SK-N-SH (cell line): ENCODE data around the gene SETSIP. TPM values are rescaled to one million over a fixed set of nuclear protein-coding genes. Genes with fewer than 3 reads are reported as not detected.

Experiments
- CTCF ChIA-PET: fragments of 300-600, 350-600 bp; formaldehyde crosslinking; extraction: SDS; loops from one replicate; lab custom pipeline; 2021; lab: Yijun Ruan, JAX
- POLR2A ChIA-PET: fragments of 350-600 bp; sonication (Branson Sonifier 250); formaldehyde crosslinking; extraction: SDS; loops from one replicate; lab custom pipeline; 2020; ENCODE audit warnings: antibody characterized with exemption, inconsistent platforms; lab: Yijun Ruan, JAX
- DNase-seq: peaks from one replicate; pipeline ENCODE4 v3.0.0; 2012
- H2AFZ ChIP-seq: fragments of 200-600 bp; sonication (generic); 2 replicates; pipeline ENCODE4 v1.8.1; 2016; ENCODE audit warnings: antibody characterized with exemption, mild to moderate bottlenecking, low read depth
- H3F3A ChIP-seq: fragments of 200-600 bp; sonication (generic); replicated peaks from 2 replicates; pipeline ENCODE3; 2016; ENCODE audit warnings: antibody characterized with exemption, mild to moderate bottlenecking; ENCODE audit not compliant: insufficient read depth
- H3K27ac ChIP-seq, 2 experiments: fragments of 200-500 bp in 1 of 2; fragments of 200-600 bp in 1 of 2; sonication (Bioruptor generic) in 1 of 2; sonication (generic), shearing (Covaris generic) in 1 of 2; 2 replicates each; pipeline versions ENCODE4 v1.5.1 to v1.6.1; 2014 to 2016; ENCODE audit warnings: low read depth in 2 of 2, inconsistent platforms in 1 of 2, low read length in 1 of 2, mild to moderate bottlenecking in 1 of 2, mixed read lengths in 1 of 2
- H3K27me3 ChIP-seq: fragments of 200-600 bp; sonication (generic), shearing (Covaris generic); 2 replicates; pipeline ENCODE4 v1.6.1; 2016; ENCODE audit warnings: mixed run types; ENCODE audit not compliant: insufficient read depth
- H3K36me3 ChIP-seq, 2 experiments: fragments of 200-500 bp in 1 of 2; fragments of 200-600 bp in 1 of 2; sonication (Bioruptor generic) in 1 of 2; sonication (generic) in 1 of 2; replicated peaks in 1 of 2; 2 replicates each; pipeline versions ENCODE3 to v1.5.1; 2014 to 2016; ENCODE audit warnings: low read length in 1 of 2, mild to moderate bottlenecking in 1 of 2; ENCODE audit not compliant: insufficient read depth in 2 of 2, control insufficient read depth in 1 of 2
- H3K4me1 ChIP-seq, 2 experiments: fragments of 200-500 bp in 1 of 2; fragments of 200-600 bp in 1 of 2; sonication (Bioruptor generic) in 1 of 2; sonication (generic), shearing (Covaris generic) in 1 of 2; 2 replicates each; pipeline versions ENCODE4 v1.5.1 to v1.6.1; 2014 to 2016; ENCODE audit warnings: low read depth in 1 of 2, low read length in 1 of 2, mixed run types in 1 of 2; ENCODE audit not compliant: insufficient read depth in 2 of 2, control insufficient read depth in 1 of 2
- H3K4me2 ChIP-seq: fragments of 200-600 bp; sonication (generic), shearing (Covaris generic); 2 replicates; pipeline ENCODE4 v1.6.1; 2017; ENCODE audit warnings: mixed run types
- H3K4me3 ChIP-seq, 2 experiments: fragments of 200-500 bp in 1 of 2; fragments of 200-600 bp in 1 of 2; sonication (Bioruptor generic) in 1 of 2; sonication (generic), shearing (Covaris generic) in 1 of 2; 2 replicates each; pipeline versions ENCODE4 v1.5.1 to v1.8.1; 2014 to 2016; ENCODE audit warnings: low read depth in 2 of 2, inconsistent platforms in 1 of 2, low read length in 1 of 2, mild to moderate bottlenecking in 1 of 2, mixed read lengths in 1 of 2, moderate library complexity in 1 of 2
- H3K79me2 ChIP-seq: fragments of 200-600 bp; sonication (generic); 2 replicates; pipeline ENCODE4 v1.8.1; 2017; ENCODE audit warnings: mild to moderate bottlenecking; ENCODE audit not compliant: insufficient read depth
- H3K9ac ChIP-seq: fragments of 200-600 bp; sonication (generic); 2 replicates; pipeline ENCODE4 v1.6.1; 2017; ENCODE audit warnings: mixed run types
- H3K9me2 ChIP-seq: fragments of 200-600 bp; sonication (generic); 2 replicates; pipeline ENCODE4 v1.6.1; 2017; ENCODE audit warnings: mixed run types
- H3K9me3 ChIP-seq: fragments of 200-600 bp; sonication (generic); 2 replicates; pipeline ENCODE4 v1.6.1; 2017; ENCODE audit warnings: mixed run types, mild to moderate bottlenecking, moderate library complexity
- H4K20me1 ChIP-seq: fragments of 200-600 bp; sonication (generic); 2 replicates; pipeline ENCODE4 v1.6.1; 2017; ENCODE audit warnings: mild to moderate bottlenecking, mixed run types; ENCODE audit not compliant: insufficient read depth
- CHD2 ChIP-seq: fragments of 150-350 bp; IDR thresholded peaks from 2 replicates; pipeline ENCODE4 v1.6.1; 2018; ENCODE audit warnings: low read length; ENCODE audit not compliant: partially characterized antibody
- FOSL2 ChIP-seq: IDR thresholded peaks from 2 replicates; pipeline ENCODE4 v1.4.0; 2012; ENCODE audit warnings: low read depth, mild to moderate bottlenecking, moderate library complexity, borderline replicate concordance
- FOXJ3 ChIP-seq: sonication (generic); formaldehyde crosslinking; IDR thresholded peaks from 2 replicates; pipeline ENCODE4 v1.5.1; 2020; ENCODE audit warnings: mild to moderate bottlenecking, missing genetic modification reagents
- MEF2A ChIP-seq: IDR thresholded peaks from 2 replicates; pipeline ENCODE4 v1.4.0; 2012; ENCODE audit warnings: low read depth, borderline replicate concordance
- MXI1 ChIP-seq: IDR thresholded peaks from 2 replicates; pipeline ENCODE4 v1.6.1; 2012; ENCODE audit warnings: mild to moderate bottlenecking, low read depth, low read length, improper control_type of control experiment
- RCOR1 ChIP-seq: fragments of 150-350 bp; IDR thresholded peaks from 2 replicates; pipeline ENCODE4 v1.6.1; 2017; ENCODE audit warnings: antibody characterized with exemption, low read length
- REST ChIP-seq: IDR thresholded peaks from 2 replicates; pipeline ENCODE4 v1.6.1; 2012; ENCODE audit warnings: mild to moderate bottlenecking, low read depth, low read length, moderate library complexity
- RFX5 ChIP-seq: IDR thresholded peaks from 2 replicates; pipeline ENCODE4 v1.6.1; 2012; ENCODE audit warnings: mild to moderate bottlenecking, improper control_type of control experiment, low read length
- RXRA ChIP-seq: IDR thresholded peaks from 2 replicates; pipeline ENCODE4 v1.4.0; 2012; ENCODE audit warnings: low read depth, mild to moderate bottlenecking, borderline replicate concordance
- SIN3A ChIP-seq: IDR thresholded peaks from 2 replicates; pipeline ENCODE4 v1.6.1; 2012; ENCODE audit warnings: low read depth, mild to moderate bottlenecking, low read length, moderate library complexity, borderline replicate concordance
- SMC3 ChIP-seq: IDR thresholded peaks from 2 replicates; pipeline ENCODE4 v1.6.1; 2012; ENCODE audit warnings: low read depth, low read length, improper control_type of control experiment
- TCF12 ChIP-seq: IDR thresholded peaks from 2 replicates; pipeline ENCODE4 v1.4.0; 2012
- TEAD4 ChIP-seq: IDR thresholded peaks from 2 replicates; pipeline ENCODE4 v1.4.0; 2012; ENCODE audit warnings: mild to moderate bottlenecking, borderline replicate concordance; ENCODE audit not compliant: insufficient read depth
- YY1 ChIP-seq: IDR thresholded peaks from 2 replicates; pipeline ENCODE4 v1.4.0; 2012; ENCODE audit warnings: low read depth, mild to moderate bottlenecking
- WGBS: methylation state at CpG from one replicate; pipeline ENCODE4 v1.1.6; 2017; ENCODE audit warnings: low lambda C conversion rate; 5-methylcytosine and 5-hydroxymethylcytosine counted together
- polyA plus RNA-seq, 3 experiments: library from polyadenylated mRNA; depleted of rRNA; stranded (reverse); fragments of >200 nt; gene quantifications; 2 replicates each; pipeline ENCODE4 v1.2.3, GENCODE V29; 2012
- TF ChIP-seq, protein P1 (sequence below): IDR thresholded peaks from 2 replicates; pipeline ENCODE4; 2012
- TF ChIP-seq, protein P2 (sequence below): fragments of 150-350 bp; IDR thresholded peaks from 2 replicates; pipeline ENCODE4 v1.6.1; 2017; ENCODE audit warnings: antibody characterized with exemption, low read length, low read depth, borderline replicate concordance

SETSIP gene
- polyA plus RNA-seq, 1 of the 3 experiments (the other 2 are of a cell fraction) = not detected

- no peaks in the 10 kb centered on the region for H3F3A ChIP-seq
- no peaks in the 10 kb centered on the region for H3K36me3 ChIP-seq
- no peak overlapping the region for H3K4me2 ChIP-seq
- H4K20me1 ChIP-seq = no peaks in the 10 kb centered on the region
- no peak overlapping the region for H3K4me3 ChIP-seq
- no peaks in the 10 kb centered on the region for H3K9me2 ChIP-seq
- ChIA-PET POLR2A (no interaction called here), CTCF (interaction anchor here (1.4 kb wide), 1 partner anchor 248 kb away, joined by 3 read pairs; no protein-coding TSS in a partner anchor)
- 35% methylated on average over 5 of the region's 5 CpGs for WGBS
- H3K4me1 ChIP-seq = no peaks in the 10 kb centered on the region; a peak in 1 of 4 replicates
- no peak for TF ChIP-seq SMC3
- TF ChIP-seq RFX5 = no peak
- TF ChIP-seq MXI1 = no peak
- no peak for TF ChIP-seq SIN3A
- TF ChIP-seq, all 33 proteins: peak for 0
- no peak for DNase-seq
- Histone ChIP-seq H3K79me2 (no peaks in the 10 kb centered on the region), H3K9me3 (no peaks in the 10 kb centered on the region), H3K27me3 (peaks cover 5% of the 10 kb centered on the region; the same call in 1 of the 2 replicates), H3K27ac (no peak overlapping the region), H3K9ac (no peak overlapping the region), H2AFZ (no peak overlapping the region)
These were observed 31.6 kb downstream of the SETSIP start for GRCh38 chr1:92043621-92044020.

DNA sequence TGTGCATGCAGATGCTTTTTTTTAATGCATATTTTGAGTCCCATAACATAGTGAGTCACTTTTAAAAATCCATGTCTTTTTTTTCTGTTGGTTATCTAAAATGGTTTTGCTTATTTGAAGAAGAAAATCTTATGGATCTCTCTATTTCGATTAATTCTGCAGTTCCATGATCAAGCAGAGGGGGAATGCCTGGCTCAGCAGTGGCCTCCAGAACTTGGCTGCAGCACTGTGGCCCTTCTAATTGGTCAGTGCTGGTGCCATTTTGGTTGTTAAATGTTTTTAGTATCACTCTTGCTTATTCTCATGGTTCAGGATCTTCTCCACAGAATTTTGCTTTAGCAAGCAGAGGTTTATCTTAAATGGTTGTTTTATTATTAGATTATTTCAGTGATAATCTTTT, 34.2 kb downstream of the SETSIP start:
- WGBS = 14% methylated on average over 1 of the region's 1 CpG

GRCh38 chr1:92038695-92039346, 36.4 kb downstream of the SETSIP start:
- Histone ChIP-seq H3K4me3 (no peak overlapping the region), H3K9me3 (no peaks in the 10 kb centered on the region), H3K4me1 (no peaks in the 10 kb centered on the region; a peak in 1 of 4 replicates), H3K9ac (no peak overlapping the region), H3K27me3 (peaks cover 5% of the 10 kb centered on the region; the same call in 1 of the 2 replicates), H3F3A (no peaks in the 10 kb centered on the region), H3K4me2 (no peak overlapping the region), H3K9me2 (no peaks in the 10 kb centered on the region), H3K79me2 (no peaks in the 10 kb centered on the region), H3K27ac (no peak overlapping the region), H2AFZ (no peak overlapping the region), H4K20me1 (no peaks in the 10 kb centered on the region), H3K36me3 (no peaks in the 10 kb centered on the region)
- DNase-seq = no peak
- WGBS = 46% methylated on average over 2 of the region's 2 CpGs
- ChIA-PET CTCF (interaction anchor here (1.1 to 1.7 kb wide), 3 partner anchors 20 to 253 kb away, joined by 4 to 5 read pairs (median 5); no protein-coding TSS in a partner anchor), POLR2A (no interaction called here)
- TF ChIP-seq SMC3 (no peak), RXRA (no peak), YY1 (no peak), RCOR1 (no peak), FOSL2 (no peak), TCF12 (no peak), FOXJ3 (CRISPR knock-in tag) (no peak), MXI1 (no peak), CHD2 (no peak), MEF2A (no peak), REST (no peak)
- TF ChIP-seq, protein P1, sequence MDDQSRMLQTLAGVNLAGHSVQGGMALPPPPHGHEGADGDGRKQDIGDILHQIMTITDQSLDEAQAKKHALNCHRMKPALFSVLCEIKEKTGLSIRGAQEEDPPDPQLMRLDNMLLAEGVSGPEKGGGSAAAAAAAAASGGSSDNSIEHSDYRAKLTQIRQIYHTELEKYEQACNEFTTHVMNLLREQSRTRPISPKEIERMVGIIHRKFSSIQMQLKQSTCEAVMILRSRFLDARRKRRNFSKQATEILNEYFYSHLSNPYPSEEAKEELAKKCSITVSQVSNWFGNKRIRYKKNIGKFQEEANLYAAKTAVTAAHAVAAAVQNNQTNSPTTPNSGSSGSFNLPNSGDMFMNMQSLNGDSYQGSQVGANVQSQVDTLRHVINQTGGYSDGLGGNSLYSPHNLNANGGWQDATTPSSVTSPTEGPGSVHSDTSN = no peak
- TF ChIP-seq, protein P2, sequence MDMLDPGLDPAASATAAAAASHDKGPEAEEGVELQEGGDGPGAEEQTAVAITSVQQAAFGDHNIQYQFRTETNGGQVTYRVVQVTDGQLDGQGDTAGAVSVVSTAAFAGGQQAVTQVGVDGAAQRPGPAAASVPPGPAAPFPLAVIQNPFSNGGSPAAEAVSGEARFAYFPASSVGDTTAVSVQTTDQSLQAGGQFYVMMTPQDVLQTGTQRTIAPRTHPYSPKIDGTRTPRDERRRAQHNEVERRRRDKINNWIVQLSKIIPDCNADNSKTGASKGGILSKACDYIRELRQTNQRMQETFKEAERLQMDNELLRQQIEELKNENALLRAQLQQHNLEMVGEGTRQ = no peak

More for the DNA sequence above, 34.2 kb downstream of the SETSIP start:
- Histone ChIP-seq H3K9me3 (no peaks in the 10 kb centered on the region), H3K9me2 (no peaks in the 10 kb centered on the region), H3K4me1 (no peaks in the 10 kb centered on the region; a peak in 1 of 4 replicates), H3K4me3 (no peak overlapping the region), H3F3A (no peaks in the 10 kb centered on the region), H2AFZ (no peak overlapping the region), H3K27me3 (peaks cover 5% of the 10 kb centered on the region; the same call in 1 of the 2 replicates), H3K79me2 (no peaks in the 10 kb centered on the region), H3K36me3 (no peaks in the 10 kb centered on the region), H3K9ac (no peak overlapping the region), H3K4me2 (no peak overlapping the region), H4K20me1 (no peaks in the 10 kb centered on the region), H3K27ac (no peak overlapping the region)
- POLR2A ChIA-PET = no interaction called here
- CTCF ChIA-PET = interaction anchor here (1.8 kb wide), 1 partner anchor 44 kb away, joined by 6 read pairs; no protein-coding TSS in a partner anchor
- DNase-seq = no peak
- no peak for TF ChIP-seq TEAD4
